ENCODE data around the gene TNNC1.

TNNC1 gene

GRCh38 chr3:52442409-52443267 is 11.2 kb downstream of the TNNC1 start:
- no peak for DNase-seq (ENCODE audit: low spot score)

GRCh38 chr3:52441772-52442332 is 12.0 kb downstream of the TNNC1 start:
- no peak for DNase-seq (ENCODE audit: low spot score)

- DNase-seq (ENCODE audit: low spot score) = no peak
These were observed 12.6 kb downstream of the TNNC1 start for GRCh38 chr3:52441091-52441771.

- DNase-seq (ENCODE audit: low spot score) = no peak
These were observed 13.2 kb downstream of the TNNC1 start for GRCh38 chr3:52440671-52441070.

- no peak for DNase-seq (ENCODE audit: low spot score)
These were observed 13.6 kb downstream of the TNNC1 start for GRCh38 chr3:52440249-52440551.

- no peak for DNase-seq (ENCODE audit: low spot score)
These were observed 14.2 kb downstream of the TNNC1 start for GRCh38 chr3:52439426-52440248.

- DNase-seq (ENCODE audit: low spot score) = no peak
These were observed 15.0 kb downstream of the TNNC1 start for GRCh38 chr3:52438579-52439425.

- DNase-seq (ENCODE audit: low spot score) = no peak
These were observed 15.8 kb downstream of the TNNC1 start for GRCh38 chr3:52438104-52438376.

GRCh38 chr3:52437326-52438103 is 16.3 kb downstream of the TNNC1 start:
- no peak for DNase-seq (ENCODE audit: low spot score)

- DNase-seq (ENCODE audit: low spot score) = no peak
These were observed 17.2 kb downstream of the TNNC1 start for GRCh38 chr3:52436500-52437149.

GRCh38 chr3:52435246-52436101 is 18.4 kb downstream of the TNNC1 start:
- DNase-seq (ENCODE audit: low spot score) = no peak

- no peak for DNase-seq (ENCODE audit: low spot score)
These were observed 19.2 kb downstream of the TNNC1 start for GRCh38 chr3:52434491-52435115.

- no peak for DNase-seq (ENCODE audit: low spot score)
These were observed 19.8 kb downstream of the TNNC1 start for GRCh38 chr3:52433996-52434479.

GRCh38 chr3:52433328-52433995 is 20.4 kb downstream of the TNNC1 start:
- no peak for DNase-seq (ENCODE audit: low spot score)

- DNase-seq (ENCODE audit: low spot score) = no peak
These were observed 21.1 kb downstream of the TNNC1 start for GRCh38 chr3:52432691-52433141.

GRCh38 chr3:52432225-52432624 is 21.6 kb downstream of the TNNC1 start:
- no peak for DNase-seq (ENCODE audit: low spot score)

- no peak for DNase-seq (ENCODE audit: low spot score)
These were observed 22.2 kb downstream of the TNNC1 start for GRCh38 chr3:52431459-52432223.
